Lung (tissue), 12 donors: ENCODE results near the gene DPEP2. TPM values are rescaled to one million over a fixed set of nuclear protein-coding genes. Genes with fewer than 3 reads are reported as not detected.

Experiments used
- ATAC-seq: fragments of 200-7000 bp; cut with Tn5 transposase; one replicate; pipeline ENCODE4 v1.9.1; 2020; ENCODE audit warnings: moderate number of reproducible peaks; ENCODE audit not compliant: insufficient read depth, low FRiP score
- DNase-seq, 3 donors: peaks; one replicate each; pipeline ENCODE4 v3.0.0-alpha.2; 2013 to 2017
- H3K27ac ChIP-seq, 2 donors: one replicate each; pipeline ENCODE4 v1.5.1; 2013; ENCODE audit warnings: mild to moderate bottlenecking in 2 of 2, moderate library complexity in 2 of 2, control low read depth in 1 of 2, inconsistent platforms in 1 of 2, low read depth in 1 of 2, low read length in 1 of 2
- H3K27me3 ChIP-seq, 3 donors: one replicate each; pipeline ENCODE4 v1.5.1; 2013; ENCODE audit warnings: low read length in 2 of 3; ENCODE audit not compliant: control insufficient read depth in 3 of 3, insufficient read depth in 3 of 3
- H3K36me3 ChIP-seq, 4 donors: one replicate each; pipeline ENCODE4 v1.5.1; 2013; ENCODE audit warnings: low read length in 4 of 4, mild to moderate bottlenecking in 1 of 4, moderate library complexity in 1 of 4; ENCODE audit not compliant: control insufficient read depth in 4 of 4, insufficient read depth in 4 of 4
- H3K4me1 ChIP-seq, 5 donors: one replicate each; pipeline ENCODE4 v1.5.1; 2013; ENCODE audit warnings: low read length in 5 of 5, mild to moderate bottlenecking in 2 of 5, moderate library complexity in 1 of 5; ENCODE audit not compliant: control insufficient read depth in 5 of 5, insufficient read depth in 5 of 5
- H3K4me3 ChIP-seq: one replicate; pipeline ENCODE4 v1.5.1; 2013; ENCODE audit warnings: mild to moderate bottlenecking, control low read depth, moderate library complexity
- H3K9ac ChIP-seq, 2 donors: one replicate each; pipeline ENCODE4 v1.5.1; 2013; ENCODE audit warnings: low read length in 2 of 2, control low read depth in 1 of 2; ENCODE audit not compliant: insufficient read depth in 1 of 2
- H3K9me3 ChIP-seq, 4 donors: one replicate each; pipeline ENCODE4 v1.5.1; 2013; ENCODE audit warnings: low read length in 3 of 4, mild to moderate bottlenecking in 1 of 4, moderate library complexity in 1 of 4; ENCODE audit not compliant: control insufficient read depth in 4 of 4, insufficient read depth in 3 of 4
- CTCF ChIP-seq: IDR thresholded peaks from 2 replicates; pipeline ENCODE4 v1.5.1; 2012; ENCODE audit warnings: mild to moderate bottlenecking; ENCODE audit errors: control extremely low read depth, extremely low read depth
- WGBS, 2 donors: extraction: QIAGEN DNeasy Blood & Tissue Kit; methylation state at CpG; one replicate each; pipeline ENCODE4 v1.1.7; 2013; 5-methylcytosine and 5-hydroxymethylcytosine counted together
- polyA plus RNA-seq, 2 donors: library from polyadenylated mRNA; stranded (reverse); fragments of 200-250 nt; gene quantifications; one replicate each; pipeline ENCODE4 v1.2.1, GENCODE V29; 2013
- total RNA-seq, 2 donors: library from RNA; depleted of rRNA in 1 of 2; stranded (reverse); fragments of >200 nt in 1 of 2; gene quantifications; one replicate each; pipeline ENCODE4 v1.2.1, GENCODE V29; 2014 to 2021
- donor health status: control.
- donor health status: control.
- donor health status: Bipolar disorder and iron deficiency.
- donor health status: healthy.
- donor health status: DM: yes; HTN: yes; CAD: no.

Gene DPEP2
- total and polyA plus RNA-seq, 4 donors = 9.2 to 20.4 (median 12.0) TPM

GRCh38 chr16:67959536-67960329, 39.6 kb downstream of the DPEP2 start:
- DNase-seq (peak in 1 of 3 donors; percentile 49), ATAC-seq (peak; percentile 32)
- Histone ChIP-seq H3K9ac (no peak overlapping the region), H3K27ac (peak overlapping the region; percentile 77 to 84), H3K4me3 (no peak overlapping the region), H3K4me1 (peaks cover 0 to 41% (median 12%) of the 10 kb centered on the region in 5 donors), H3K36me3 (peaks cover 9 to 49% (median 31%) of the 10 kb centered on the region in 4 donors), H3K9me3 (no peaks in the 10 kb centered on the region), H3K27me3 (no peaks in the 10 kb centered on the region)
- TF ChIP-seq CTCF = no peak
- 66 to 79% methylated on average over 11 of the region's 11 CpGs for WGBS, 2 donors

DNA sequence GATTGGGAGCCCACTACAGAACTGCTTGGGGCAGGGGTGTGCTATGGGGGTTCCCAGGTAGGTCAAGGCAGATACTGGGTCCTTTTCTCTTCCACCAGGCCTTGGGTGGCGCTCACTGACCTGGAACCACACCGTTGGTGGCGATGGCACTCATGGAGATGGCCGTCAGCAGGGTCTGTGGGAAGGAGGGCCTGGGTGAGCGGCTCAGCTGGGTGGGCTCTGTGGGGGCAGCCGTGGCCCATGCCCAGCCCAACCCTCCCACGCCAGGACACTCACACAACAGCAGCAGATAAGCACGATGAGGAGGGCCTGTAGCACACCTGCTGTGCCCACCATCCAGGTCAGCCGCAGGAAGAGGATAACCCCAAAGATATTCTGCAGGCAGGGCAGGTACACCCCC, 41.7 kb downstream of the DPEP2 start:
- WGBS, 2 donors = 97 to 99% methylated on average over 9 of the region's 9 CpGs
- no peak for TF ChIP-seq CTCF
- H3K4me3 ChIP-seq = no peak overlapping the region
- H3K9ac ChIP-seq = no peak overlapping the region
- peaks cover 9 to 48% (median 40%) of the 10 kb centered on the region in 4 donors for H3K36me3 ChIP-seq
- no peaks in the 10 kb centered on the region for H3K9me3 ChIP-seq
- H3K27me3 ChIP-seq = no peaks in the 10 kb centered on the region
- no peak overlapping the region for H3K27ac ChIP-seq
- DNase-seq (no peak), ATAC-seq (no peak)
- peaks cover 0 to 29% (median 0%) of the 10 kb centered on the region in 5 donors for H3K4me1 ChIP-seq

- Histone ChIP-seq H3K9ac (no peak overlapping the region), H3K27ac (no peak overlapping the region), H3K36me3 (peaks cover 17 to 54% (median 36%) of the 10 kb centered on the region in 4 donors), H3K4me1 (peaks cover 0 to 12% (median 8%) of the 10 kb centered on the region in 5 donors), H3K9me3 (no peaks in the 10 kb centered on the region), H3K27me3 (no peaks in the 10 kb centered on the region), H3K4me3 (no peak overlapping the region)
- DNase-seq (no peak), ATAC-seq (no peak)
- WGBS, 2 donors = 90 to 95% methylated on average over 10 of the region's 10 CpGs
- TF ChIP-seq CTCF = no peak
Measured at GRCh38 chr16:67954421-67955196, 44.7 kb downstream of the DPEP2 start.
